Right atrium auricular region (tissue), 2 donors: ENCODE measurements around the gene UFSP1. TPM values are rescaled to one million over a fixed set of nuclear protein-coding genes. Genes with fewer than 3 reads are reported as not detected.
"Not testable (repeated sequence)": the region's sequence is repeated elsewhere in the genome, so short reads cannot be mapped to it uniquely, and the experiment has no call there.

ENCODE experiments used
- DNase-seq: peaks from one replicate; pipeline ENCODE4 v3.0.0-alpha.2; 2019; ENCODE audit warnings: low spot score
- H3K27ac ChIP-seq, 2 donors: fragments of 200-600 bp; sonication (generic); 1 replicate in 1 of 2; 2 replicates in 1 of 2; pipeline ENCODE4 v1.5.1; 2016 to 2019
- H3K27me3 ChIP-seq, 2 donors: fragments of 200-600 bp; sonication (generic); one replicate each; pipeline versions ENCODE4 v1.5.1 to v1.6.0; 2017 to 2019
- H3K36me3 ChIP-seq: fragments of 200-600 bp; sonication (generic); one replicate; pipeline ENCODE4 v1.5.1; 2016
- H3K4me1 ChIP-seq, 2 donors: fragments of 200-600 bp; sonication (generic); one replicate each; pipeline versions ENCODE4 v1.5.1 to v1.6.0; 2017 to 2019
- H3K4me3 ChIP-seq, 2 donors: fragments of 200-600 bp; sonication (generic); 1 replicate in 1 of 2; 2 replicates in 1 of 2; pipeline ENCODE4 v1.5.1; 2017 to 2019; ENCODE audit warnings: mild to moderate bottlenecking in 1 of 2, moderate library complexity in 1 of 2
- H3K9me3 ChIP-seq, 2 donors: fragments of 200-600 bp; sonication (generic); one replicate each; pipeline ENCODE4 v1.5.1; 2019
- total RNA-seq, 2 donors: library from RNA; depleted of rRNA; stranded (reverse); fragments of >200 nt; gene quantifications; one replicate each; pipeline ENCODE4 v1.1.0, GENCODE V29; 2016
- TF ChIP-seq, protein P1 (sequence below), 2 donors: fragments of 200-600 bp; sonication (generic); IDR thresholded peaks; one replicate each; pipeline ENCODE4 v1.5.1; 2019; ENCODE audit warnings: antibody characterized with exemption in 2 of 2

UFSP1 gene
- total RNA-seq: 1 to 10 TPM; 3.0 to 3.7 TPM

DNA sequence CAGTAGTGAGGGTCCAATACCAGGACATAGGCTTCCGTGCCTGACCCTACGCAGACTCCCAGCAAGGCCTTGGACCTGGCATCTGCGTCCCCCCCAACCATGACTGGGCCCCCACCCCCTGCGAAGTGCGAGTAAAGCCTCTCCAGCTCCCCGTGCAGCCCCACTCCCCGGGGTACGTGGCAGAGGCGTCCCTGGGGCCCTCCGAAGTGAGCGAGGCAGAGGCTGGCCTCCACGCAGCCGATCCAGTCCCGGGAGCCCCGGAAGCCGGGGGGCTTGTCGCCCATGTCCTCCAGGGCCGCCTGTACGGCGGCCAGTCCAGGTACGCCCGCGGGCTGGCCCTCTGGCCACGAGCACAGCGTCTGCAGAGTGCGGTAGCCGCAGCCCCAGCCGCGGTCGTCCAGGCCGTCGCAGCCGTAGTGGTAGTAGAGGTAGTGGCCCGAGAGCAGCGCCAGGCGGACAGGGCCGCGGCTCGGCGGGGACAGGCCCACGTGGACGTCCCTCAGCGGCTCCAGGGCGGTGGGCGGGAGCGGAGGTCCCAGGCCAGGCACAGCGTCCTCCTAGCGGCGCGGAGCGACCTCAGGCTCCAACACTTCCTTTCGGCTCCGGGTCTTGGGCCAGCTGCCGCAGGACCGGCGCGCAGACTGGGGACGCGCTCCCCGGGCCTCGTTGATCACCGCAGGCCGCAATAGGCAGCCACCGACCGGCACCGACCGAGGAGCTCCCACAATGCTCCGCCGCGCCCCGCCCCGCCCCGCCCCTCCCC, at the start of gene UFSP1:
Gene UFSP1, minus strand, starts transcription at position 728 of the 763 bp plus-strand sequence. Its CDS starts 444 bp downstream, at position 284.
- Histone ChIP-seq H3K4me1 (peaks cover 0 to 38% of the 10 kb centered on the region in 2 donors), H3K27me3 (peaks cover 0 to 3% of the 10 kb centered on the region in 2 donors), H3K36me3 (peaks cover 47% of the 10 kb centered on the region), H3K4me3 (peak within 1 kb of the TSS; percentile 59 to 66), H3K27ac (peak within 1 kb of the TSS; percentile 91 to 95), H3K9me3 (no peaks in the 10 kb centered on the region)
- TF ChIP-seq, protein P1, sequence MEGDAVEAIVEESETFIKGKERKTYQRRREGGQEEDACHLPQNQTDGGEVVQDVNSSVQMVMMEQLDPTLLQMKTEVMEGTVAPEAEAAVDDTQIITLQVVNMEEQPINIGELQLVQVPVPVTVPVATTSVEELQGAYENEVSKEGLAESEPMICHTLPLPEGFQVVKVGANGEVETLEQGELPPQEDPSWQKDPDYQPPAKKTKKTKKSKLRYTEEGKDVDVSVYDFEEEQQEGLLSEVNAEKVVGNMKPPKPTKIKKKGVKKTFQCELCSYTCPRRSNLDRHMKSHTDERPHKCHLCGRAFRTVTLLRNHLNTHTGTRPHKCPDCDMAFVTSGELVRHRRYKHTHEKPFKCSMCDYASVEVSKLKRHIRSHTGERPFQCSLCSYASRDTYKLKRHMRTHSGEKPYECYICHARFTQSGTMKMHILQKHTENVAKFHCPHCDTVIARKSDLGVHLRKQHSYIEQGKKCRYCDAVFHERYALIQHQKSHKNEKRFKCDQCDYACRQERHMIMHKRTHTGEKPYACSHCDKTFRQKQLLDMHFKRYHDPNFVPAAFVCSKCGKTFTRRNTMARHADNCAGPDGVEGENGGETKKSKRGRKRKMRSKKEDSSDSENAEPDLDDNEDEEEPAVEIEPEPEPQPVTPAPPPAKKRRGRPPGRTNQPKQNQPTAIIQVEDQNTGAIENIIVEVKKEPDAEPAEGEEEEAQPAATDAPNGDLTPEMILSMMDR (IDR thresholded peaks at IDR 0.05): no peak
- DNase-seq: no peak

DNA sequence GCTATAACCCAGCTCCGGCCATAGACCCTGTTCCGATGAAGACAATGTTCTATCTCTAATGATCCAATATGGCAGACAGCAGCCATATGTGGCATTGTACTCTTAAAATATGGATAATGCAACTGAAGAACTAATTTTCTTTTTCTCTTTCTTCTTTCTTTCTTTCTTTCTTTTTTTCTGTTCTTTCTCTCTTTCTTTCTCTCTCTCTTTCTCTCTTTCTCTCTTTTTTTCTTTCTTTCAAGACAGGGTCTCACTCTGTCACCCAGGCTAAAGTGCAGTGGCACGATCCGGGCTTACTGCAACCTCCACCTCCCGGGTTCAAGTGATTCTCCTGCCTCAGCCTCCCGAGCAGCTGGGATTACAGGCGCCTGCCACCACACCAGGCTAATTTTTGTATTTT, 46.7 kb upstream of the UFSP1 start:
- H3K9me3 ChIP-seq: peaks cover 0 to 20% of the 10 kb centered on the region in 2 donors
- not testable (repeated sequence) for H3K27me3 ChIP-seq, H3K36me3 ChIP-seq, H3K4me1 ChIP-seq, DNase-seq, H3K27ac ChIP-seq, H3K4me3 ChIP-seq

DNA sequence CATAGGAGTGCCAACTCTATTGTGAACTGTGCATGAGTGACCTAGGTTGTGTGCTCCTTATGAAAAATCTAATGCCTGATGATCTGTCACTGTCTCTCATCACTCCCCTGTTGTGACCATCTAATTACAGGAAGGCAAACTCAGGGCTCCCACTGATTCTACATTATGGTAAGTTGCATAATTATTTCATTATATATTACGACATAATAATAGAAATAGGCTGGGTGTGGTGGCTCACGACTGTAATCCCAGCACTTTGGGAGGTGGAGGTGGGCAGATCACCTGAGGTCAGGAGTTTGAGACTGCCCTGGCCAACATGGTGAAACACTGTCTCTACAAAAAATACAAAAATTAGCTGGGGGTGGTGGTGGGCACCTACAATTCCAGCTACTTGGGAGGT, 45.9 kb upstream of the UFSP1 start:
- not testable (repeated sequence) for DNase-seq, H3K36me3 ChIP-seq, H3K27me3 ChIP-seq, H3K4me1 ChIP-seq, H3K27ac ChIP-seq, H3K4me3 ChIP-seq
- H3K9me3 ChIP-seq: peaks cover 0 to 15% of the 10 kb centered on the region in 2 donors

DNA sequence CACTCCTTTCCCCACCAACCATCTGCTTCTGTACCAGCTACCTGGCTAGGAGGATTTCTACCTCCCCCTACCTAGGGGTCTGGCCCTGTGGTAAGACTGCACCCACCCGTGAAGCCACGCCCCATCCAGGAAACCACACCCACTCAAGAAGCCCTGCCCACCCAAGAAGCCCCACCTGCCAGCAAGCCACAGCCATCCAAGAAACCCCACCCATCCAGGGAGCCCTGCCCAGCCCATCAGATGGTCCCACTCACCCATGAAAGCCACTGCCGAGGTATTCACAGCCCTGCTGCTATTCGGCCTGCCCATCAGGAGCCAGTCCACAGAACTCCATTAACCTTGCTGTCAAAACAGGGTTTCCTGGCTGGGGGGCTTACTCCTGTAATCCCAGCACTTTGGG, 44.2 kb upstream of the UFSP1 start:
- Histone ChIP-seq H3K27me3 (no peaks in the 10 kb centered on the region), H3K4me3 (no peak overlapping the region), H3K4me1 (no peaks in the 10 kb centered on the region), H3K9me3 (peaks cover 0 to 10% of the 10 kb centered on the region in 2 donors), H3K27ac (no peak overlapping the region), H3K36me3 (no peaks in the 10 kb centered on the region)
- TF ChIP-seq, protein P1 (IDR thresholded peaks at IDR 0.05): no peak
- no peak for DNase-seq

DNA sequence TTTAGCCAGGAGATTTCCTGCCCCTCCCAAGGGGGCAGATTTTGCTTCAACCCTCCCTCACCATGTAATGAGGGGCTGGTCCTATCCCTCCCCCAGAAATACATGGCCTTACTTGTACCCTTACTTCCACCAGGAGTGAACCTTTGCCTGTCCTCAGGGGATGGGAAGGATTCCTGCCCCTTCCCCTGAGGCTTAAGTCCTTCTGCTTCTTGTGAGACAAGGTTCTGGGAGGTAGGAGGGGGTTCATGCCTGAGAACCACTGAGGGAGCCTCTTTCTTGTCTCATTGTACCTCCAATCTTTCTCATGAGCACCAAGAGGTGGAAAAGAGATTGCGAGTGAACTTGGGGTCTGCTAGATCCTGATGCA, 40.3 kb upstream of the UFSP1 start:
- Histone ChIP-seq H3K27me3 (no peaks in the 10 kb centered on the region), H3K36me3 (no peaks in the 10 kb centered on the region), H3K4me3 (no peak overlapping the region), H3K27ac (no peak overlapping the region), H3K4me1 (no peaks in the 10 kb centered on the region), H3K9me3 (peaks cover 0 to 10% of the 10 kb centered on the region in 2 donors)
- TF ChIP-seq, protein P1 (IDR thresholded peaks at IDR 0.05): no peak
- no peak for DNase-seq

DNA sequence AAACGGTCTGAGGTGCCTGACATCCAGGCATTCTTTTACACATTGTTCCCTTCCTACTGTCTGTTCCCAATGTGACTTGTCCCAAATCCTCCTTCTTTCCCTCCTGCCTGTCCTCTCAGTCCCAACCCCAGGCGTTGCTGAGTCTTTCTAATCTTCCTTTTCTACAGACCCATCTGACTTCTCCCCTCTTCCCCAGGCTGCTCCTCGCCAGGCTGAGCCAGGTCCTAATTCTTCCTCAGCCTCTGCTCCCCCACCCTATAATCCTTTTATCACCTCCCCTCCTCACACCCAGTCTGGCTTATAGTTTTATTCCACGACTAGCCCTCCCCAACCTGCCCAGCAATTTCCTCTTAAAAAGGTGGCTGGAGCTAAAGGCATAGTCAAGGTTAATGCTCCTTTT, 34.1 kb upstream of the UFSP1 start:
- not testable (repeated sequence) for H3K27me3 ChIP-seq, H3K9me3 ChIP-seq, DNase-seq, H3K36me3 ChIP-seq, H3K4me1 ChIP-seq, H3K27ac ChIP-seq, H3K4me3 ChIP-seq

DNA sequence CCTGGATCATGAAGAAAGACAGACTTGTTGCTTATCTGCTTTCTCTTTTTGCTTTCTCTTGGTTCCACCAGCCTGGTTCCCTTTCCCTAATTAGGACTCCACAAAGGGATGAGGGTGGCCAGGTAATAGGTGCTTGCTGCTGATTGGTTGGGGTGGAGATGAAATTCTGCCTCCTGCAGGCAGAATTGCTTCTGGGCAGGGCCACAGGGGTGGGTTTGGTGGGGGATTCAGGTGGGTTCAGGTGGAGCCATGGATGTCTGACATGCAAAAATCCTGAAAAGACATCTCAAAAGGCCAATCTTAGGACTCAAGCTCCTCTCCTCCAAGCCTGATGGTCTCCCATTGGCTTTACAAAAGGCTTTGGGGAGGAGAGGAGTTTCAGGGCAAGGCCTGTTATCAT, 31.5 kb upstream of the UFSP1 start:
- no peak for DNase-seq
- TF ChIP-seq, protein P1 (IDR thresholded peaks at IDR 0.05): no peak
- H3K36me3 ChIP-seq: no peaks in the 10 kb centered on the region

DNA sequence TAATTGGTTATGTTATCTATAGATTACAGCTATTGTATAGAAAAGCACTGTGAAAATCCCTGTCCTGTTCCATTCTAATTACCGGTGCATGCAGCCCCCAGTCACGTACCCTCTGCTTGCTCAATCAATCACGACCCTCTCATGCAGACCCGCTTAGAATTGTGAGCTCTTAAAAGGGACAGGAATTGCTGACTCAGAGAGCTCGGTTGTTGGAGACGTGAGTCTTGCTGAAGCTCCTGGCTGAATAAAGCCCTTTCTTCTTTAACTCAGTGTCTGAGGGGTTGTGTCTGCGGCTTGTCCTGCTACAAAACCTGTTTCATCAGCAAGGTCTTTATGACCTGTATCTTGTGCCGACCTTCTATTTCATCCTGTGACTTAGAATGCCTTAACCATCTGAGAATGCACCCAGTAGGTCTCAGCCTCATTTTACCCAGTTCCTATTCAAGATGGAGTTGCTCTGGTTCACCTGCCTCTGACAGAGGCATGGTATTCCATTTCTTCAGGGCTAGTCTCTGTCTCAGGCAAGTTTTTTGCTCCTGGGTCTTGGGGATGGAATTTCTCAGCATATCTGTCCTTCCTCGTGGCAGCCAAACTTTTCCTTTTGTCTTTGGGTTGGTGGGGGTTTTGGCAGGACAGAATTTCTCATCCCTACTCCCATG, 30.4 kb upstream of the UFSP1 start:
- H3K36me3 ChIP-seq, H3K4me3 ChIP-seq, H3K27ac ChIP-seq, H3K4me1 ChIP-seq, DNase-seq, H3K9me3 ChIP-seq, H3K27me3 ChIP-seq: not testable (repeated sequence)

More for the DNA sequence above, 31.5 kb upstream of the UFSP1 start:
- no peak overlapping the region for H3K27ac ChIP-seq
- no peaks in the 10 kb centered on the region for H3K27me3 ChIP-seq
- no peaks in the 10 kb centered on the region for H3K4me1 ChIP-seq
- no peaks in the 10 kb centered on the region for H3K9me3 ChIP-seq
- H3K4me3 ChIP-seq: no peak overlapping the region

DNA sequence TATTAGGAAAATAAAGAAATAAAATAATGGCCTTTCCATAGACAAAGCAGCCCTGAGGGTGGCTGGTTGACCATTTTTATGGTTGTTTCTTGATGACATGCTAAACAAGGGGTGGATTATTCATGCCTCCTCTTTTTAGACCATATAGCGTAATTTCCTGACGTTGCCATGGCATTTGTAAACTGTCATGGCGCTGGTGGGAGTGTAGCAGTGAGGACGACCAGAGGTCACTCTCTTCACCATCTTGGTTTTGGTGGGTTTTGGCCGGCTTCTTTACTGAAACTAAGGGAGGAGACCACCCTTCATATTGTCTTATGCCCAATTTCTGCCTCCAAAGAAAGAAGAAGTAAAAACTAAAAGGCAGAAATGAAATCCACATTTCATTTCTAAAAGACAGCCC, 29.8 kb upstream of the UFSP1 start:
- not testable (repeated sequence) for H3K4me3 ChIP-seq, H3K27ac ChIP-seq

More for the DNA sequence above, 29.8 kb upstream of the UFSP1 start:
- H3K36me3 ChIP-seq, H3K9me3 ChIP-seq, H3K4me1 ChIP-seq, DNase-seq, H3K27me3 ChIP-seq: not testable (repeated sequence)
